ACC112 (cell line): ENCODE results near the gene SNCAIP.

Experiments
- H2AFZ ChIP-seq: fragments of 200-600 bp; sonication (generic); one replicate; pipeline ENCODE4 v1.6.0; 2017; ENCODE audit warnings: antibody characterized with exemption, low read length; ENCODE audit not compliant: unreplicated experiment
- H3K27ac ChIP-seq: fragments of 200-600 bp; sonication (generic); 2 replicates; pipeline ENCODE4 v1.5.1; 2014; ENCODE audit warnings: low read depth, mild to moderate bottlenecking, antibody characterized with exemption, low read length, moderate library complexity
- H3K27me3 ChIP-seq: fragments of 200-600 bp; sonication (generic); 2 replicates; pipeline ENCODE4 v1.6.1; 2014; ENCODE audit warnings: mild to moderate bottlenecking, antibody characterized with exemption, low read length, moderate library complexity, mixed read lengths; ENCODE audit not compliant: insufficient read depth
- H3K36me3 ChIP-seq: fragments of 200-600 bp; sonication (generic); 2 replicates; pipeline ENCODE4 v1.6.1; 2016; ENCODE audit warnings: mild to moderate bottlenecking, antibody characterized with exemption, low read length, moderate library complexity, mixed read lengths; ENCODE audit not compliant: insufficient read depth
- H3K4me1 ChIP-seq: fragments of 200-600 bp; sonication (generic); one replicate; pipeline ENCODE4 v1.6.1; 2016; ENCODE audit warnings: low read length, mixed read lengths; ENCODE audit not compliant: insufficient read depth, unreplicated experiment, control insufficient read depth
- H3K4me3 ChIP-seq: fragments of 200-600 bp; sonication (generic); 2 replicates; pipeline ENCODE4 v1.5.1; 2014; ENCODE audit warnings: mild to moderate bottlenecking, low read depth, low read length
- H3K79me2 ChIP-seq: fragments of 200-600 bp; sonication (generic); one replicate; pipeline ENCODE4 v1.6.0; 2016; ENCODE audit warnings: low read length; ENCODE audit not compliant: control insufficient read depth, unreplicated experiment, insufficient read depth

Gene SNCAIP

GRCh38 chr5:122423221-122423620, 111.2 kb downstream of the SNCAIP start:
- no peaks in the 10 kb centered on the region for H3K4me1 ChIP-seq
- no peaks in the 10 kb centered on the region for H3K79me2 ChIP-seq
- H3K36me3 ChIP-seq = no peaks in the 10 kb centered on the region
- H2AFZ ChIP-seq = no peak overlapping the region
- H3K4me3 ChIP-seq = no peak overlapping the region
- H3K27ac ChIP-seq = no peak overlapping the region
- H3K27me3 ChIP-seq = no peaks in the 10 kb centered on the region

GRCh38 chr5:122424132-122424531, 112.1 kb downstream of the SNCAIP start:
- Histone ChIP-seq H3K4me3 (no peak overlapping the region), H3K36me3 (no peaks in the 10 kb centered on the region), H3K79me2 (no peaks in the 10 kb centered on the region), H3K27ac (no peak overlapping the region), H2AFZ (no peak overlapping the region), H3K4me1 (no peaks in the 10 kb centered on the region), H3K27me3 (no peaks in the 10 kb centered on the region)

GRCh38 chr5:122426301-122426700, 114.3 kb downstream of the SNCAIP start:
- no peaks in the 10 kb centered on the region for H3K79me2 ChIP-seq
- H3K27ac ChIP-seq = no peak overlapping the region
- no peak overlapping the region for H2AFZ ChIP-seq
- no peaks in the 10 kb centered on the region for H3K36me3 ChIP-seq
- no peaks in the 10 kb centered on the region for H3K27me3 ChIP-seq
- H3K4me3 ChIP-seq = no peak overlapping the region
- no peaks in the 10 kb centered on the region for H3K4me1 ChIP-seq

GRCh38 chr5:122427621-122428020, 115.6 kb downstream of the SNCAIP start:
- H3K4me3 ChIP-seq = no peak overlapping the region
- no peaks in the 10 kb centered on the region for H3K4me1 ChIP-seq
- H3K79me2 ChIP-seq = no peaks in the 10 kb centered on the region
- H3K27me3 ChIP-seq = no peaks in the 10 kb centered on the region
- no peak overlapping the region for H3K27ac ChIP-seq
- H3K36me3 ChIP-seq = no peaks in the 10 kb centered on the region
- no peak overlapping the region for H2AFZ ChIP-seq

- Histone ChIP-seq H3K36me3 (no peaks in the 10 kb centered on the region), H3K27ac (no peak overlapping the region), H3K4me3 (no peak overlapping the region), H3K79me2 (no peaks in the 10 kb centered on the region), H3K27me3 (no peaks in the 10 kb centered on the region), H2AFZ (no peak overlapping the region), H3K4me1 (no peaks in the 10 kb centered on the region)
Observed at GRCh38 chr5:122429545-122430318, 117.7 kb downstream of the SNCAIP start.

- Histone ChIP-seq H3K36me3 (no peaks in the 10 kb centered on the region), H3K79me2 (no peaks in the 10 kb centered on the region), H3K4me3 (no peak overlapping the region), H3K27me3 (no peaks in the 10 kb centered on the region), H3K4me1 (no peaks in the 10 kb centered on the region), H2AFZ (no peak overlapping the region), H3K27ac (no peak overlapping the region)
Observed at GRCh38 chr5:122430319-122430586, 118.2 kb downstream of the SNCAIP start.

- no peaks in the 10 kb centered on the region for H3K79me2 ChIP-seq
- H2AFZ ChIP-seq = no peak overlapping the region
- no peak overlapping the region for H3K27ac ChIP-seq
Observed at GRCh38 chr5:122431298-122431697, 119.3 kb downstream of the SNCAIP start.

GRCh38 chr5:122434205-122434970, 122.4 kb downstream of the SNCAIP start:
- Histone ChIP-seq H3K36me3 (no peaks in the 10 kb centered on the region), H3K4me3 (no peak overlapping the region), H3K4me1 (no peaks in the 10 kb centered on the region), H3K79me2 (no peaks in the 10 kb centered on the region), H3K27ac (no peak overlapping the region), H3K27me3 (peaks cover 24% of the 10 kb centered on the region; the same call in 1 of the 2 replicates), H2AFZ (no peak overlapping the region)

More at GRCh38 chr5:122431298-122431697, 119.3 kb downstream of the SNCAIP start:
- H3K27me3 ChIP-seq = no peaks in the 10 kb centered on the region
- H3K36me3 ChIP-seq = no peaks in the 10 kb centered on the region
- H3K4me3 ChIP-seq = no peak overlapping the region
- H3K4me1 ChIP-seq = no peaks in the 10 kb centered on the region

GRCh38 chr5:122435234-122435633, 123.2 kb downstream of the SNCAIP start:
- Histone ChIP-seq H3K27ac (no peak overlapping the region), H3K36me3 (no peaks in the 10 kb centered on the region), H3K27me3 (peaks cover 25% of the 10 kb centered on the region; the same call in 1 of the 2 replicates), H3K4me1 (no peaks in the 10 kb centered on the region), H2AFZ (no peak overlapping the region), H3K79me2 (no peaks in the 10 kb centered on the region), H3K4me3 (no peak overlapping the region)

GRCh38 chr5:122435761-122436160, 123.7 kb downstream of the SNCAIP start:
- H3K4me3 ChIP-seq = no peak overlapping the region
- H3K36me3 ChIP-seq = no peaks in the 10 kb centered on the region
- H3K4me1 ChIP-seq = no peaks in the 10 kb centered on the region
- no peak overlapping the region for H2AFZ ChIP-seq
- no peaks in the 10 kb centered on the region for H3K79me2 ChIP-seq
- H3K27ac ChIP-seq = no peak overlapping the region
- H3K27me3 ChIP-seq = peaks cover 31% of the 10 kb centered on the region

GRCh38 chr5:122436615-122437014, 124.6 kb downstream of the SNCAIP start:
- Histone ChIP-seq H3K36me3 (no peaks in the 10 kb centered on the region), H3K79me2 (no peaks in the 10 kb centered on the region), H3K4me1 (no peaks in the 10 kb centered on the region), H2AFZ (no peak overlapping the region), H3K4me3 (no peak overlapping the region), H3K27me3 (peaks cover 38% of the 10 kb centered on the region), H3K27ac (no peak overlapping the region)
